CD4-positive, alpha-beta T cell treated with Interleukin-15 for 1 hour (primary cell): ENCODE measurements around the gene CAPZB.

Source experiments
- DNase-seq: peaks from one replicate; pipeline ENCODE4 v3.0.0-alpha.2; 2020

CAPZB gene

GRCh38 chr1:19447550-19447949 lies 37.8 kb downstream of the CAPZB start:
- DNase-seq: no peak

- DNase-seq: no peak
These were observed 39.7 kb downstream of the CAPZB start for GRCh38 chr1:19445417-19446342.

- DNase-seq: no peak
These were observed 40.9 kb downstream of the CAPZB start for GRCh38 chr1:19444296-19445021.

GRCh38 chr1:19443326-19443725 lies 42.0 kb downstream of the CAPZB start:
- no peak for DNase-seq

- no peak for DNase-seq
These were observed 42.9 kb downstream of the CAPZB start for GRCh38 chr1:19442154-19443096.

GRCh38 chr1:19441048-19441780 lies 44.1 kb downstream of the CAPZB start:
- no peak for DNase-seq

GRCh38 chr1:19439464-19440171 lies 45.7 kb downstream of the CAPZB start:
- peak; percentile 48 for DNase-seq

GRCh38 chr1:19438516-19439195 lies 46.7 kb downstream of the CAPZB start:
- DNase-seq: no peak

- no peak for DNase-seq
These were observed 47.4 kb downstream of the CAPZB start for GRCh38 chr1:19437891-19438294.

- no peak for DNase-seq
These were observed 48.4 kb downstream of the CAPZB start for GRCh38 chr1:19436716-19437476.

GRCh38 chr1:19435851-19436455 lies 49.4 kb downstream of the CAPZB start:
- DNase-seq: no peak

GRCh38 chr1:19435181-19435580 lies 50.2 kb downstream of the CAPZB start:
- DNase-seq: no peak

GRCh38 chr1:19433719-19433998 lies 51.7 kb downstream of the CAPZB start:
- no peak for DNase-seq

GRCh38 chr1:19432943-19433718 lies 52.2 kb downstream of the CAPZB start:
- no peak for DNase-seq

GRCh38 chr1:19430121-19431068 lies 54.9 kb downstream of the CAPZB start:
- no peak for DNase-seq

- DNase-seq: no peak
These were observed 55.7 kb downstream of the CAPZB start for GRCh38 chr1:19429611-19430010.

- DNase-seq: no peak
These were observed 58.1 kb downstream of the CAPZB start for GRCh38 chr1:19427087-19427781.
